HepG2 (cell line): ENCODE results near the gene NLRC5. TPM values are rescaled to one million over a fixed set of nuclear protein-coding genes. Genes with fewer than 3 reads are reported as not detected.

Experiments used
- ATAC-seq: fragments of 200-7000 bp; cut with Tn5 transposase; 3 replicates; pipeline ENCODE4 v1.9.1; 2020; ENCODE audit warnings: mild to moderate bottlenecking, moderate library complexity
- BruUV-seq: library from RNA; stranded (reverse); fragments of 400-500 nt; replicated peaks from 2 replicates; lab custom pipeline; 2021; lab: Mats Ljungman, UMichigan
- CTCF ChIA-PET: fragments of 300-600 bp; formaldehyde crosslinking; extraction: SDS; loops from one replicate; lab custom pipeline; 2021; ENCODE audit warnings: low total read pairs, inconsistent platforms, low intra/inter-chr PET ratio; lab: Yijun Ruan, JAX
- POLR2A ChIA-PET: fragments of 350-600 bp; sonication (Branson Sonifier 250); formaldehyde crosslinking; loops from one replicate; lab custom pipeline; 2020; ENCODE audit warnings: antibody characterized with exemption, inconsistent platforms; lab: Yijun Ruan, JAX
- DNase-seq: peaks from one replicate; pipeline ENCODE4 v3.0.0-alpha.2; 2015; ENCODE audit warnings: low spot score
- FAIRE-seq: peaks from 3 replicates; lab custom pipeline; 2011; peaks lifted over from hg19 to GRCh38; lab: Jason Lieb, UNC
- H2AFZ ChIP-seq: one replicate; pipeline ENCODE4 v1.6.1; 2011; ENCODE audit warnings: low read length, inconsistent platforms
- H3K27ac ChIP-seq: fragments of 300-600 bp; 3 replicates; pipeline ENCODE4 v1.8.0; 2011; ENCODE audit warnings: mixed run types, mild to moderate bottlenecking, mixed read lengths, low read length, inconsistent platforms; ENCODE audit not compliant: insufficient read depth; ENCODE audit errors: extremely low read length
- H3K27me3 ChIP-seq, 2 experiments: fragments of 200-600 bp in 1 of 2; 2 replicates in 1 of 2; 3 replicates in 1 of 2; pipeline versions ENCODE4 v1.6.0 to v1.8.0; 2011; ENCODE audit warnings: low read length in 2 of 2, mild to moderate bottlenecking in 2 of 2, moderate library complexity in 2 of 2, inconsistent platforms in 1 of 2; ENCODE audit not compliant: insufficient read depth in 2 of 2, control insufficient read depth in 1 of 2
- H3K36me3 ChIP-seq, 2 experiments: fragments of 200-600 bp in 1 of 2; replicated peaks in 1 of 2; 2 replicates in 1 of 2; 3 replicates in 1 of 2; pipeline versions ENCODE4 v1.5.1 to v1.8.0; 2011; ENCODE audit warnings: low read length in 2 of 2, inconsistent platforms in 1 of 2; ENCODE audit not compliant: insufficient read depth in 2 of 2, control insufficient read depth in 1 of 2
- H3K4me1 ChIP-seq: 2 replicates; pipeline ENCODE4 v1.5.1; 2012; ENCODE audit warnings: low read length, inconsistent platforms; ENCODE audit not compliant: insufficient read depth
- H3K4me2 ChIP-seq: 2 replicates; pipeline ENCODE4 v1.6.0; 2011; ENCODE audit warnings: low read depth, low read length, inconsistent platforms
- H3K4me3 ChIP-seq, 3 experiments: fragments of 200-600 bp in 1 of 3; sonication (generic), shearing (Covaris generic) in 1 of 3; replicated peaks in 1 of 3; 2 replicates each; pipeline ENCODE4 v1.5.1; 2011 to 2016; ENCODE audit warnings: low read length in 3 of 3, inconsistent platforms in 2 of 3, low read depth in 2 of 3, mild to moderate bottlenecking in 2 of 3, control low read depth in 1 of 3, mixed read lengths in 1 of 3; ENCODE audit not compliant: insufficient read depth in 1 of 3
- H3K79me2 ChIP-seq: one replicate; pipeline ENCODE4 v1.6.1; 2011; ENCODE audit warnings: low read length, inconsistent platforms; ENCODE audit not compliant: insufficient read depth
- H3K9ac ChIP-seq: 2 replicates; pipeline ENCODE4 v1.6.0; 2011; ENCODE audit warnings: mild to moderate bottlenecking, low read depth, low read length, inconsistent platforms; ENCODE audit not compliant: insufficient read depth
- H3K9me3 ChIP-seq: 2 replicates; pipeline ENCODE4 v1.5.1; 2012; ENCODE audit warnings: mild to moderate bottlenecking, low read length
- H4K20me1 ChIP-seq: 2 replicates; pipeline ENCODE4 v1.6.0; 2011; ENCODE audit warnings: inconsistent platforms, mild to moderate bottlenecking, low read length, moderate library complexity; ENCODE audit not compliant: insufficient read depth
- HOXD1 ChIP-seq: sonication (generic); formaldehyde crosslinking; IDR thresholded peaks from 2 replicates; pipeline ENCODE4 v1.5.0; 2020; ENCODE audit warnings: missing genetic modification reagents
- KDM6A ChIP-seq: IDR thresholded peaks from 2 replicates; pipeline ENCODE4 v1.6.1; 2016; ENCODE audit warnings: low read depth
- KMT2B ChIP-seq: IDR thresholded peaks from 2 replicates; pipeline ENCODE4 v1.6.1; 2016; ENCODE audit warnings: missing genetic modification reagents, missing compliant biosample characterization
- MTF2 ChIP-seq: sonication (generic); formaldehyde crosslinking; IDR thresholded peaks from 2 replicates; pipeline ENCODE4 v1.5.0; 2020; ENCODE audit warnings: missing genetic modification reagents, borderline replicate concordance
- RFX5 ChIP-seq: IDR thresholded peaks from 2 replicates; pipeline ENCODE4 v1.6.1; 2011; ENCODE audit warnings: low read depth, low read length, improper control_type of control experiment
- TBL1XR1 ChIP-seq: fragments of 150-350 bp; IDR thresholded peaks from 2 replicates; pipeline ENCODE4 v1.6.1; 2014; ENCODE audit warnings: borderline replicate concordance, low read length; ENCODE audit not compliant: partially characterized antibody
- ZMAT3 ChIP-seq: sonication (generic); formaldehyde crosslinking; conservative IDR thresholded peaks from 2 replicates; pipeline ENCODE4 v1.7.0; 2021; ENCODE audit warnings: missing genetic modification reagents
- ZNF138 ChIP-seq: sonication (generic); formaldehyde crosslinking; IDR thresholded peaks from 2 replicates; pipeline ENCODE4 v1.5.0; 2020; ENCODE audit warnings: mild to moderate bottlenecking, low read depth, missing genetic modification reagents
- ZNF343 ChIP-seq: sonication (generic); formaldehyde crosslinking; IDR thresholded peaks from 2 replicates; pipeline ENCODE4 v1.4.0; 2020; ENCODE audit warnings: mild to moderate bottlenecking, missing genetic modification reagents
- ZNF781 ChIP-seq: sonication (generic); formaldehyde crosslinking; IDR thresholded peaks from 2 replicates; pipeline ENCODE4 v1.5.1; 2020; ENCODE audit warnings: borderline replicate concordance, mild to moderate bottlenecking, missing genetic modification reagents; ENCODE audit errors: not compliant biosample characterization
- ZNF788 ChIP-seq: sonication (generic); formaldehyde crosslinking; IDR thresholded peaks from 2 replicates; pipeline ENCODE4 v1.5.0; 2020; ENCODE audit warnings: mild to moderate bottlenecking, missing genetic modification reagents, borderline replicate concordance
- ZNF878 ChIP-seq: sonication (generic); formaldehyde crosslinking; IDR thresholded peaks from 2 replicates; pipeline ENCODE4 v1.8.1; 2023; ENCODE audit warnings: mild to moderate bottlenecking, missing genetic modification reagents, moderate library complexity
- WGBS: methylation state at CpG from one replicate; pipeline ENCODE4 v1.1.6; 2017; ENCODE audit warnings: low lambda C conversion rate; 5-methylcytosine and 5-hydroxymethylcytosine counted together
- in situ Hi-C: cut with HindIII; loops from 2 replicates; pipeline ENCODE4 v1.10.0; 2017; ENCODE audit warnings: low pct_unique_long_range_greater_than_20kb; ENCODE audit not compliant: extremely low pct_ligation_motif_present
- intact Hi-C: fragments of 100-400 bp; cut with micrococcal nuclease; formaldehyde crosslinking; loops from one replicate; pipeline ENCODE4 v1.10.0; 2022; ENCODE audit not compliant: unreplicated experiment
- polyA plus RNA-seq, 8 experiments: library from polyadenylated mRNA; depleted of rRNA in 3 of 8; stranded (reverse) in 7 of 8; unstranded in 1 of 8; fragments of >200 nt; fragmentation: Illumina TruSeq in 4 of 8; extraction: Trizol in 4 of 8; gene quantifications; 2 replicates each; pipeline versions ENCODE4 v1.2.1 to v1.2.3, GENCODE V29; 2011 to 2016; ENCODE audit warnings: low read depth in 4 of 8, missing spikeins in 1 of 8, mixed read lengths in 1 of 8; ENCODE audit not compliant: insufficient read depth in 1 of 8
- total RNA-seq, 5 experiments: library from RNA; depleted of rRNA; stranded (reverse); fragments of >200 nt; fragmentation: Illumina TruSeq; extraction: Trizol; gene quantifications; 2 replicates each; pipeline ENCODE4 v1.2.3, GENCODE V29; 2016; ENCODE audit warnings: low read depth in 1 of 5
- TF ChIP-seq, protein P1 (sequence below): IDR thresholded peaks from 2 replicates; pipeline ENCODE4 v1.6.1; 2016; ENCODE audit warnings: low read depth
- TF ChIP-seq, protein P2 (sequence below): sonication (generic); formaldehyde crosslinking; IDR thresholded peaks from 2 replicates; pipeline ENCODE4 v1.4.0; 2020; ENCODE audit warnings: mild to moderate bottlenecking, missing genetic modification reagents

The NLRC5 gene
- total and polyA plus RNA-seq, 2 of the 13 experiments (the other 11 are each of a cell fraction or from before 2014, with no cell fraction given): 6.3 to 12.7 TPM

GRCh38 chr16:57036315-57036714 lies 47.0 kb downstream of the NLRC5 start:
- no peak overlapping the region for H3K4me2 ChIP-seq
- no peak overlapping the region for H3K4me3 ChIP-seq
- no peak for FAIRE-seq
- peaks cover 0 to 3% of the 10 kb centered on the region in 2 experiments; a peak in 3 of 5 replicates for H3K27me3 ChIP-seq
- ChIA-PET CTCF (interaction anchor here (0.9 kb wide), 1 partner anchor 72 kb away, joined by 3 read pairs; no protein-coding TSS in a partner anchor), POLR2A (no interaction called here)
- intact Hi-C loops: no loop called here
- no peak for ATAC-seq
- H3K9ac ChIP-seq: no peak overlapping the region
- 21% methylated on average over 4 of the region's 4 CpGs for WGBS
- no peaks in the 10 kb centered on the region for H3K4me1 ChIP-seq
- in situ Hi-C loops: no loop called here
- no TSS peak for BruUV-seq
- no peak for DNase-seq
- TF ChIP-seq KDM6A (CRISPR knock-in tag) (no peak), MTF2 (CRISPR knock-in tag) (no peak), HOXD1 (CRISPR knock-in tag) (no peak), ZNF781 (CRISPR knock-in tag) (no peak), ZNF343 (CRISPR knock-in tag) (no peak), KMT2B (CRISPR knock-in tag) (no peak), TBL1XR1 (no peak), ZNF788 (CRISPR knock-in tag) (no peak), ZMAT3 (CRISPR knock-in tag) (no peak), RFX5 (no peak), ZNF138 (CRISPR knock-in tag) (no peak), ZNF878 (CRISPR knock-in tag) (no peak)
- TF ChIP-seq, protein P1, sequence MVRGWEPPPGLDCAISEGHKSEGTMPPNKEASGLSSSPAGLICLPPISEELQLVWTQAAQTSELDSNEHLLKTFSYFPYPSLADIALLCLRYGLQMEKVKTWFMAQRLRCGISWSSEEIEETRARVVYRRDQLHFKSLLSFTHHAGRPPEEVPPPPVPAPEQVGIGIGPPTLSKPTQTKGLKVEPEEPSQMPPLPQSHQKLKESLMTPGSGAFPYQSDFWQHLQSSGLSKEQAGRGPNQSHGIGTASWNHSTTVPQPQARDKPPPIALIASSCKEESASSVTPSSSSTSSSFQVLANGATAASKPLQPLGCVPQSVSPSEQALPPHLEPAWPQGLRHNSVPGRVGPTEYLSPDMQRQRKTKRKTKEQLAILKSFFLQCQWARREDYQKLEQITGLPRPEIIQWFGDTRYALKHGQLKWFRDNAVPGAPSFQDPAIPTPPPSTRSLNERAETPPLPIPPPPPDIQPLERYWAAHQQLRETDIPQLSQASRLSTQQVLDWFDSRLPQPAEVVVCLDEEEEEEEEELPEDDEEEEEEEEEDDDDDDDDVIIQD (CRISPR knock-in tag): no peak
- TF ChIP-seq, protein P2, sequence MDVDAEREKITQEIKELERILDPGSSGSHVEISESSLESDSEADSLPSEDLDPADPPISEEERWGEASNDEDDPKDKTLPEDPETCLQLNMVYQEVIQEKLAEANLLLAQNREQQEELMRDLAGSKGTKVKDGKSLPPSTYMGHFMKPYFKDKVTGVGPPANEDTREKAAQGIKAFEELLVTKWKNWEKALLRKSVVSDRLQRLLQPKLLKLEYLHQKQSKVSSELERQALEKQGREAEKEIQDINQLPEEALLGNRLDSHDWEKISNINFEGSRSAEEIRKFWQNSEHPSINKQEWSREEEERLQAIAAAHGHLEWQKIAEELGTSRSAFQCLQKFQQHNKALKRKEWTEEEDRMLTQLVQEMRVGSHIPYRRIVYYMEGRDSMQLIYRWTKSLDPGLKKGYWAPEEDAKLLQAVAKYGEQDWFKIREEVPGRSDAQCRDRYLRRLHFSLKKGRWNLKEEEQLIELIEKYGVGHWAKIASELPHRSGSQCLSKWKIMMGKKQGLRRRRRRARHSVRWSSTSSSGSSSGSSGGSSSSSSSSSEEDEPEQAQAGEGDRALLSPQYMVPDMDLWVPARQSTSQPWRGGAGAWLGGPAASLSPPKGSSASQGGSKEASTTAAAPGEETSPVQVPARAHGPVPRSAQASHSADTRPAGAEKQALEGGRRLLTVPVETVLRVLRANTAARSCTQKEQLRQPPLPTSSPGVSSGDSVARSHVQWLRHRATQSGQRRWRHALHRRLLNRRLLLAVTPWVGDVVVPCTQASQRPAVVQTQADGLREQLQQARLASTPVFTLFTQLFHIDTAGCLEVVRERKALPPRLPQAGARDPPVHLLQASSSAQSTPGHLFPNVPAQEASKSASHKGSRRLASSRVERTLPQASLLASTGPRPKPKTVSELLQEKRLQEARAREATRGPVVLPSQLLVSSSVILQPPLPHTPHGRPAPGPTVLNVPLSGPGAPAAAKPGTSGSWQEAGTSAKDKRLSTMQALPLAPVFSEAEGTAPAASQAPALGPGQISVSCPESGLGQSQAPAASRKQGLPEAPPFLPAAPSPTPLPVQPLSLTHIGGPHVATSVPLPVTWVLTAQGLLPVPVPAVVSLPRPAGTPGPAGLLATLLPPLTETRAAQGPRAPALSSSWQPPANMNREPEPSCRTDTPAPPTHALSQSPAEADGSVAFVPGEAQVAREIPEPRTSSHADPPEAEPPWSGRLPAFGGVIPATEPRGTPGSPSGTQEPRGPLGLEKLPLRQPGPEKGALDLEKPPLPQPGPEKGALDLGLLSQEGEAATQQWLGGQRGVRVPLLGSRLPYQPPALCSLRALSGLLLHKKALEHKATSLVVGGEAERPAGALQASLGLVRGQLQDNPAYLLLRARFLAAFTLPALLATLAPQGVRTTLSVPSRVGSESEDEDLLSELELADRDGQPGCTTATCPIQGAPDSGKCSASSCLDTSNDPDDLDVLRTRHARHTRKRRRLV (CRISPR knock-in tag): no peak
- no peaks in the 10 kb centered on the region for H3K36me3 ChIP-seq
- H3K79me2 ChIP-seq: no peaks in the 10 kb centered on the region
- H3K9me3 ChIP-seq: no peaks in the 10 kb centered on the region
- H3K27ac ChIP-seq: no peak overlapping the region
- H4K20me1 ChIP-seq: no peaks in the 10 kb centered on the region
- no peak overlapping the region for H2AFZ ChIP-seq
